WTC11 (cell line): ENCODE data around the gene USP54. TPM values are rescaled to one million over a fixed set of nuclear protein-coding genes. Genes with fewer than 3 reads are reported as not detected.

Source experiments
- ATAC-seq: fragments of 200-7000 bp; cut with Tn5 transposase; 2 replicates; pipeline ENCODE4 v1.10.0; 2021; ENCODE audit warnings: mild to moderate bottlenecking, moderate library complexity
- CTCF ChIA-PET: fragments of 300-600 bp; sonication (Branson Sonifier 250); formaldehyde crosslinking; loops from one replicate; lab custom pipeline; 2021; ENCODE audit warnings: antibody characterized with exemption; lab: Charles Lee
- POLR2A ChIA-PET: fragments of 350-600 bp; sonication (Branson Sonifier 250); formaldehyde crosslinking; loops from one replicate; lab custom pipeline; 2021; ENCODE audit warnings: antibody characterized with exemption; lab: Charles Lee
- DNase-seq: peaks from one replicate; pipeline ENCODE4 v3.0.0; 2021; ENCODE audit warnings: low spot score
- H3K27ac Mint-ChIP-seq: 2 replicates; pipeline ENCODE4 v1.8.0; 2021; ENCODE audit warnings: mixed read lengths
- H3K27me3 Mint-ChIP-seq: 2 replicates; pipeline ENCODE4 v1.8.0; 2021; ENCODE audit warnings: low read depth, mild to moderate bottlenecking, moderate library complexity, mixed read lengths
- H3K36me3 Mint-ChIP-seq: 2 replicates; pipeline ENCODE4 v1.8.0; 2021; ENCODE audit warnings: mixed read lengths
- H3K4me1 Mint-ChIP-seq: 2 replicates; pipeline ENCODE4 v1.8.0; 2022; ENCODE audit warnings: mixed read lengths
- H3K4me3 Mint-ChIP-seq: 2 replicates; pipeline ENCODE4 v1.8.0; 2021; ENCODE audit warnings: mild to moderate bottlenecking, moderate library complexity, mixed read lengths
- H3K9me3 Mint-ChIP-seq: 2 replicates; pipeline ENCODE4 v1.8.0; 2021; ENCODE audit warnings: mixed read lengths
- ATF3 ChIP-seq: sonication (generic); formaldehyde crosslinking; conservative IDR thresholded peaks from 2 replicates; pipeline ENCODE4 v1.8.1; 2022; ENCODE audit warnings: mild to moderate bottlenecking, missing genetic modification reagents
- ATF6 ChIP-seq: sonication (generic); formaldehyde crosslinking; IDR thresholded peaks from 2 replicates; pipeline ENCODE4 v1.8.1; 2023; ENCODE audit warnings: mild to moderate bottlenecking, missing genetic modification reagents
- CREB1 ChIP-seq: sonication (generic); formaldehyde crosslinking; IDR thresholded peaks from 2 replicates; pipeline ENCODE4 v1.8.0; 2023; ENCODE audit warnings: mild to moderate bottlenecking, missing genetic modification reagents
- E2F1 ChIP-seq: sonication (generic); formaldehyde crosslinking; IDR thresholded peaks from 2 replicates; pipeline ENCODE4 v1.8.0; 2022; ENCODE audit warnings: mild to moderate bottlenecking, missing genetic modification reagents
- E2F4 ChIP-seq: sonication (generic); formaldehyde crosslinking; IDR thresholded peaks from 2 replicates; pipeline ENCODE4 v1.8.1; 2022; ENCODE audit warnings: low read depth, mild to moderate bottlenecking, moderate library complexity, missing genetic modification reagents, borderline replicate concordance
- ERG ChIP-seq: fragments of 250-450 bp; sonication (Bioruptor Pico); IDR thresholded peaks from 2 replicates; pipeline ENCODE4 v1.8.0; 2021; ENCODE audit warnings: mild to moderate bottlenecking
- ETV6 ChIP-seq: sonication (generic); formaldehyde crosslinking; IDR thresholded peaks from 2 replicates; pipeline ENCODE4 v1.8.1; 2022; ENCODE audit warnings: mild to moderate bottlenecking, missing genetic modification reagents
- GABPB1 ChIP-seq: sonication (generic); formaldehyde crosslinking; IDR thresholded peaks from 2 replicates; pipeline ENCODE4 v1.8.1; 2023; ENCODE audit warnings: mild to moderate bottlenecking, missing genetic modification reagents
- GRHL2 ChIP-seq: fragments of 250-450 bp; sonication (Bioruptor Pico); IDR thresholded peaks from 2 replicates; pipeline ENCODE4 v1.8.0; 2022; ENCODE audit warnings: mild to moderate bottlenecking, moderate library complexity; ENCODE audit not compliant: insufficient replicate concordance, severe bottlenecking
- HMGXB4 ChIP-seq: sonication (generic); formaldehyde crosslinking; IDR thresholded peaks from 2 replicates; pipeline ENCODE4 v1.8.1; 2023; ENCODE audit warnings: mild to moderate bottlenecking, moderate library complexity, missing genetic modification reagents
- IRF2 ChIP-seq: sonication (generic); formaldehyde crosslinking; IDR thresholded peaks from 2 replicates; pipeline ENCODE4 v1.8.0; 2022; ENCODE audit warnings: low read depth, missing genetic modification reagents, borderline replicate concordance
- NR3C1 ChIP-seq: sonication (generic); formaldehyde crosslinking; conservative IDR thresholded peaks from 2 replicates; pipeline ENCODE4 v1.8.1; 2023; ENCODE audit warnings: low read depth, mild to moderate bottlenecking, missing genetic modification reagents
- OVOL2 ChIP-seq: fragments of 250-450 bp; sonication (Bioruptor Pico); IDR thresholded peaks from 2 replicates; pipeline ENCODE4 v1.9.0; 2021; ENCODE audit warnings: mild to moderate bottlenecking, borderline replicate concordance
- PRDM15 ChIP-seq: sonication (generic); formaldehyde crosslinking; IDR thresholded peaks from 2 replicates; pipeline ENCODE4 v1.8.0; 2022; ENCODE audit warnings: missing genetic modification reagents
- RELA ChIP-seq: sonication (generic); formaldehyde crosslinking; IDR thresholded peaks from 2 replicates; pipeline ENCODE4 v1.8.1; 2022; ENCODE audit warnings: missing genetic modification reagents, mild to moderate bottlenecking, borderline replicate concordance
- TEAD1 ChIP-seq: sonication (generic); formaldehyde crosslinking; IDR thresholded peaks from 2 replicates; pipeline ENCODE4 v1.8.0; 2022; ENCODE audit warnings: mild to moderate bottlenecking, missing genetic modification reagents
- TEAD4 ChIP-seq: sonication (generic); formaldehyde crosslinking; IDR thresholded peaks from 2 replicates; pipeline ENCODE4 v1.8.0; 2022; ENCODE audit warnings: mild to moderate bottlenecking, missing genetic modification reagents
- ZNF532 ChIP-seq: fragments of 250-450 bp; sonication (Bioruptor Pico); IDR thresholded peaks from 2 replicates; pipeline ENCODE4 v1.9.0; 2021; ENCODE audit warnings: mild to moderate bottlenecking, borderline replicate concordance
- total RNA-seq: library from RNA; stranded (reverse); gene quantifications from 3 replicates; pipeline ENCODE4 v1.2.3, GENCODE V29; 2021

Gene USP54
- total RNA-seq, 1 experiment from 2014 or later, result 39.8 TPM

GRCh38 chr10:73448384-73448783, 142.8 kb downstream of the USP54 start:
- H3K4me1 Mint-ChIP-seq, result no peaks in the 10 kb centered on the region
- no peak overlapping the region for H3K4me3 Mint-ChIP-seq
- no peak for TF ChIP-seq HMGXB4 (CRISPR knock-in tag)
- no peak for TF ChIP-seq ATF6 (CRISPR knock-in tag)
- TF ChIP-seq PRDM15 (CRISPR knock-in tag), result no peak
- no peak for TF ChIP-seq ERG (CRISPR knock-in tag)
- TF ChIP-seq GRHL2 (CRISPR knock-in tag), result no peak
- TF ChIP-seq E2F1 (CRISPR knock-in tag), result no peak
- no peak for TF ChIP-seq ETV6 (CRISPR knock-in tag)
- no peak for TF ChIP-seq RELA (CRISPR knock-in tag)
- no peak for TF ChIP-seq ZNF532 (CRISPR knock-in tag)
- TF ChIP-seq IRF2 (CRISPR knock-in tag), result no peak
- TF ChIP-seq GABPB1, result no peak
- no peak for TF ChIP-seq TEAD1 (CRISPR knock-in tag)
- TF ChIP-seq OVOL2 (CRISPR knock-in tag), result no peak
- TF ChIP-seq ATF3 (CRISPR knock-in tag), result no peak
- TF ChIP-seq E2F4, result no peak
- TF ChIP-seq NR3C1 (CRISPR knock-in tag), result no peak
- no peak for TF ChIP-seq TEAD4 (CRISPR knock-in tag)
- TF ChIP-seq CREB1 (CRISPR knock-in tag), result no peak
- no peaks in the 10 kb centered on the region for H3K27me3 Mint-ChIP-seq
- H3K27ac Mint-ChIP-seq, result no peak overlapping the region
- no peaks in the 10 kb centered on the region for H3K9me3 Mint-ChIP-seq
- no peak for ATAC-seq
- ChIA-PET POLR2A (no interaction called here), CTCF (no interaction called here)
- DNase-seq, result no peak
- H3K36me3 Mint-ChIP-seq, result peaks cover 9% of the 10 kb centered on the region
